MV-4-11 (cell line): ENCODE data around the gene VPS13C.

Experiments
- DNase-seq: peaks from one replicate; lab custom pipeline; 2025; lab: John Stamatoyannopoulos, UW

The VPS13C gene

GRCh38 chr15:61819386-61819785, 240.9 kb downstream of the VPS13C start:
- DNase-seq = no peak

GRCh38 chr15:61818801-61819200, 241.4 kb downstream of the VPS13C start:
- no peak for DNase-seq

GRCh38 chr15:61816856-61817255, 243.4 kb downstream of the VPS13C start:
- no peak for DNase-seq

- no peak for DNase-seq
Measured at GRCh38 chr15:61815356-61816083, 244.7 kb downstream of the VPS13C start.

GRCh38 chr15:61812476-61812875, 247.8 kb downstream of the VPS13C start:
- DNase-seq = no peak

GRCh38 chr15:61811952-61812351, 248.3 kb downstream of the VPS13C start:
- no peak for DNase-seq

GRCh38 chr15:61809216-61809615, 251.0 kb downstream of the VPS13C start:
- DNase-seq = no peak

- no peak for DNase-seq
Measured at GRCh38 chr15:61807281-61807929, 252.8 kb downstream of the VPS13C start.
